Activated T-cell treated with anti-CD3 and anti-CD28 coated beads, Interleukin-2, amount 50 U/mL, for 48 hours (primary cell): Measurements from ENCODE around the gene RNPEPL1.

Source experiments
- DNase-seq, 2 experiments: peaks; one replicate each; pipeline ENCODE4 v3.0.0-alpha.2; 2020

Gene RNPEPL1

DNA sequence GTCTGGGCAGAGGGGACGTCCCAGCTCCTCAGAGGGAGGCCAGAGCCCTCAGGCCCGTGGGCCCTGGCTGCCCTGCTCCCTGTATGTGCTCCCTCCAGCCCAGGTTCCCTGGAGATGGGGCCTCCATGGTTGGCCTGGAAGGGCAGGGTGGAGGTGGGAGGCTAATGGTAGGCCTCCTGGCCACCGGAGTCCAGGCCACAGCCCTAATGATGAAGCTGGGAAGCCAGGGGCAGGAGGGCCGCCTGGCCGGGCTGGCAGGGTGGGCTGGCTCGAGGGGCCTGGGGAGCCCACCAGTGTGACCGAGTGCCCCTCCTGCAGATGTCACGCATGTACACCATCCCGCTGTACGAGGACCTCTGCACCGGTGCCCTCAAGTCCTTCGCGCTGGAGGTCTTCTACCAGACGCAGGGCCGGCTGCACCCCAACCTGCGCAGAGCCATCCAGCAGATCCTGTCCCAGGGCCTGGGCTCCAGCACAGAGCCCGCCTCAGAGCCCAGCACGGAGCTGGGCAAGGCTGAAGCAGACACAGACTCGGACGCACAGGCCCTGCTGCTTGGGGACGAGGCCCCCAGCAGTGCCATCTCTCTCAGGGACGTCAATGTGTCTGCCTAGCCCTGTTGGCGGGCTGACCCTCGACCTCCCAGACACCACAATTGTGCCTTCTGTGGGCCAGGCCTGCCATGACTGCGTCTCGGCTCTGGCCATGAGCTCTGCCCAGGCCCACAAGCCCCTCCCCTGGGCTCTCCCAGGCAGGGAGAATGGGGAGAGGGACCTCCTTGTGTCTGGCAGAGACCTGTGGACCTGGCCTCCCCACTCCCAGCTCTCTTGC lies 9.2 kb downstream of the RNPEPL1 start:
- DNase-seq = no peak

DNA sequence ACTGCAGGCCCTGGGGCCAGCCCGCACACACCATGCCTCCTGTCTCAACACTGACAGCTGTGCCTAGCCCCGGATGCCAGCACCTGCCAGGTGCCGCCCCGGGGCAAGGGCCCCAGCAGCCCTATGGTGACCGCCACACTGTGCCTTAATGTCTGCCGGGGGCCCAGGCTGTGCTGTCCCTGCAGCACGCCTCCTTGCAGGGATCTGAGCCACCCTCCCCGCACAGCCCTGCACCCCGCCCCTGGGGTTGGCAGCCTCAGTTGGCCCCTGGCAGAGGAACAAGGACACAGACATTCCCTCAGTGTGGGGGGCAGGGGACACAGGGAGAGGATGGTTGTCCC lies 9.8 kb downstream of the RNPEPL1 start:
- no peak for DNase-seq

DNA sequence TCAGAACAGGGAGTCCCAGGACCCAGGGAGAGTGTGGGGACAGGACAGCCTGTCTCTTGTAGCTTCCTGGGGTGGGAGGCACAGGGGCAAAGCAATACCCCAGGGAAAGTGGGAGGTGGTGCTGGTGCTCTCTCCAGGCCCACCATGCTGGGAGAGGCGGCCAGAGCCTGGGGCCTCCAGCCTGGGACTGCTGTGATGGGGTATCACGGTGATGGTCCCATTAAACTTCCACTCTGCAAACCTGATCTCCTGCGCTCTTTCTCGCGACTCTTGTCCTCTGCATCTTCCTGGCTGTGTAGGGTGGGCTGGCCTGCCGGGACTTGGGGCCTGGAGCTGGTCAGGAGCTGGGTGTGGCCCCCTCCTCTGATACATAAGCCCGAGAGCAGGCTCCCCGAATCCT lies 10.2 kb downstream of the RNPEPL1 start:
- no peak for DNase-seq

DNA sequence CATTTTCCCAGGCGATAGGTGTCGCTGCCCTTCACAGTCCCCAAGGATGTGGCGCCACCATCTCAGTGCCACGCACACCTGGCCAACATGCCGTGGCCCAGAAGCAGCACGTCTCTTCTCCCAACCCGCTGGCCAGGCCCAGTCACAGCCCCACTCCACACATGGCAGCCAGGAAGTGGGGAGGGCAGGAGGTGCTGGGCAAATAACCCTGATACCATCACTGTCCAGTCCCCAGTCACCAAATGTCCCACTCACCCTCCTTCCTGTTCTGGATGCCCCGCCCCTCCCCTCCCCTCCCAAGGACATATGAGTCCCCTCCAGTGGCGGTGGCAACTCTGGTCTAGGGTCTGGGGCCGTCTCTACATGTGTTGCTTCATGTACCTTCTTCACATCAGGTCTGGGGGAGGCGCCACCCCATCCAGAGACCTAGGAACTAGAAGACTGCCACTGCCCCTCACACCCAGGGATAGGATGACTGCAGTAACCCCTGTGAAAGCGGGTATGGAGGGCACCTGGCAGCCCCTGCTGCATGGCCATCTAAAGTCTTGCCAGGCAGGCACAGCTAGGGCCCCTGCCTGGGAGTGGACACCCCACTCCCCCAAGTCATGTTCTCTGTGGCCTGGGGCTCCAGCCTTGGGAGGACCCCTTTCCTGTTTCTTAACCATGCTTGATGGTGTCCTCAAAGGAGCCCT lies 10.9 kb downstream of the RNPEPL1 start:
- no peak for DNase-seq

DNA sequence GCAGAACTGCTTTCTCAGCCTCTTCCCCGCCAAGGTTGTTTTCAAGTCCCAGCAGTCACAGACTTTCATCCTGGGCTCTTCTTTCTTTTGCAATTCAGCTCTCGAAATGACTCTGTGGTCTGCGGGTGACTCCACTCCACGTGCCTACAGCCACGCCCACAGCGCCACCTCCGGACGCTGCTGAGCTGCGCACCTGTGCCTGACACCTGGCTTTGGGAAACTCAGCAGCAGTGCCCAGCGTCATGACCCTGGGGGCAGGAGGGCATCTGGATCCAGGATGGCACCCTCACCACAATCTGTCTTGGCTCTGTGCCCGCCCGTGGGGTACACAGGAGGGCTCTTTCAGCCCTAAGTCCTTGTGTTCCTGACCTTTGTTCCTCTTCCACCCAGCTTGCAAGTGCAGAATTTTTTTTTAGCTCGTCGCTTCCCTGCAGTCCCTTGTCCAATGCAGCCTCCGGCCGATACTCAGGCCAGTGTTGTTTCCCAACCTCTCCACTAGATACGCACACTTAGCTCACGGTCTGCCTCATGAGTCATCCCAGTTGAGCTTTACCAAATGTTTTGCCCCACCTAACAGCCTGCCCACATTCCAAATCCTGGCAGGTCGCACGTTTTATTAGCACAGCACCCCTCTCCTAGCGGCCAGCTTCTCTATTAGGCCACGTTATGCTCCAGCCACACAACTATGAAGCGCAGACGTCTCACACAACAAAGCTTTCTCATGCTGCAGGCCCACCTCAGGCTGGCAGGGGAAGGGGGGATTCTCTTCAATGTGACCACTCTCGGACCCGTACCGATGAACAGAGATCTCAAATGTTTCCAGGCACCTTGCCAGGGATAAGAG lies 11.7 kb downstream of the RNPEPL1 start:
- peak; percentile 77 to 84 for DNase-seq

DNA sequence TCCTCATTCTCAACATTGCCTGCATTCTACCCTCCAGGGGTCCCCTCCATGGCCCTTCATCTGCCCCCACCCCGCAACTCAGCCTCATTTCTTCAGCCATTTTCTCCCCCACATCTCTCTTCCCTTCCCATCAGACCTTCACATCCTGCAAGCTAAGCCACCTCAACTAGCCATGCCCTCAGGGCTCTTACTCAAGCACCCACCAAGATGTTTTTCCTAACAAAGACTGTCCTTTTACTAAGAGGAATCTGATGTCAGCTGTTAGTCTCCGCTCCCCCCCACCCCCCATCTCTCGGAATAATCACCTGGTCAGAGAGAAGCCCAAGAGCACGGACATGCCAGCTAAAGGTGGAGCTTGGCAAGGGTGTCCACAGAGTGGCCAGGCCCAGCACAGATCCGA lies 13.5 kb downstream of the RNPEPL1 start:
- no peak for DNase-seq

DNA sequence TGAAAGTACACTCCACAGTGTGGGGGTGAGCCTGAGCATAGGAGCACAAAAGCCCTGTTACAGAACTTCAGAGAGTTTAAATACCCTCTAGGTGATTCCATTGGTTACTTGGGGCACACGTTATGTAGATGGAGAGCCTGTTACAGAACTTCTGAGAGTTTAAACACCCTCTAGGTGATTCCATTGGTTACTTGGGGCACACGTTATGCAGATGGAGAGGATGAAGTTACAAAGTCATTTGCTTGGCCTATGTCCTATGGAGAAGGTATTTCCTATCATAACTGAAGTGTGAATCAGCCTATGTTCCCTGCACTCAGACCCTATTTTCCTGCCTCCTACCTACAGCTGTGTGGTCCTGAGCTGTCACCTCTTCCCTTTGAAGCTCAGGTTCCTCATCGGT lies 14.5 kb downstream of the RNPEPL1 start:
- DNase-seq = no peak

DNA sequence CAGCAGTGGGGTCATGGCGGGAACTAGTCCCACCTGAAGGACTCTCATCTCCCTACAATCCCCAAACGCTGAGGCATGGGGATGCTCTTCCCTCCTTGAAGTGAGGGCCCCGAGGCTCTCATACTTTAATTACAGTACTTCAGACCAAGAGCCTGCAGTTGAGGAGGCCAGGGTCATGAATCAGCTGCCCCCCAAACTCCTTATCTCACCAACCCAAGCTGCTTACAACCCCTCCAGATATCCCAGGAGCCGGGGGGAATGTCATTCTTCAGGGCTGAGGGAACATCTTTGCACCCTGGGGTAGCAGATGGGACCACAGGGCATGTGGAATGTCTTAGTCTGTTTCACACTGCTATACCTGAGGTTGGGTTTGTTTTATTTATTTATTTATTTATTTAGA lies 15.5 kb downstream of the RNPEPL1 start:
- DNase-seq = no peak

DNA sequence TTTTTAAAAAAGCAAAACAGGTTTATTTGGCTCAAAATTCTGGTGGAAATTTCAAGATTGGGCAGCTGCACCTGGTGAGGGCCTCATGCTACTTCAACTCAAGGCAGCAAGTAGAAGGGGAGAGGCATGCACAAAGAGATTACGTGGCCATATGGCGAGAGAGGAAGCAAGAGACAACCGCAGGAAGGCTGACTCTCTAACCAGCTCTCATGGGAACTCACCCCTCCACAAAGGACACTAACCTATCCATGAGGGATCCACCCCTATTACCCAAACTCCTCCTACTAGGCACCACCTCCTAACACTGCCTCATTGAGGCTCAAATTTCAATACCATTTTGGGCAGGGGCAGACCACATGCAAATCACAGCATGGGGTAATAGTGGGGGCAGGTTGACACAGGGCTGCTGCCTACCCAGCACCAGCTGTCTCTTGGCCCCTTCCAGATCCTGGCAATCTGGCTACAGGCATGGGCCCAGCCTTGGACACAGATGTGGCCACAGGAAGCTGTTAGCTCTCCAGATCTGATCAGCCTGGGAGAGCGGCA lies 16.3 kb downstream of the RNPEPL1 start:
- no peak for DNase-seq

DNA sequence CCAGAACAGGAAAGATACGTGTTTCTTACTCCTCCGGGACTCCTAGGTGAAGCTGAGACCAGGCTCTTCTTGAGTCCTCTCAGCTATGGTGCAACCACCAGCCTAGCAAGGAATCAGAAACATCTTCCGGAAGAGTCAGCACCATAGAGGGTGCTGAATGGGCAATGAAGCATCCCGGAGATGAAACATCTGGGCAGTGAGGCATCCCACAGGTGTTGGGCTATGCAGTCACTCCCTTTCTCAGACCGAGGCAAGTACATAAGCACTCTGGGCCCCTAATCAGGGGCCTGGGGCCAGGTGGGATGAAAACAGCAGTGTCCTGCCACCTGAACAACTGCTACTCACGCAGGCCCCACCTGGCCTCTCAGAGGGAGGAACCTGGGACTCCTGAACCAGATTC lies 16.8 kb downstream of the RNPEPL1 start:
- no peak for DNase-seq

DNA sequence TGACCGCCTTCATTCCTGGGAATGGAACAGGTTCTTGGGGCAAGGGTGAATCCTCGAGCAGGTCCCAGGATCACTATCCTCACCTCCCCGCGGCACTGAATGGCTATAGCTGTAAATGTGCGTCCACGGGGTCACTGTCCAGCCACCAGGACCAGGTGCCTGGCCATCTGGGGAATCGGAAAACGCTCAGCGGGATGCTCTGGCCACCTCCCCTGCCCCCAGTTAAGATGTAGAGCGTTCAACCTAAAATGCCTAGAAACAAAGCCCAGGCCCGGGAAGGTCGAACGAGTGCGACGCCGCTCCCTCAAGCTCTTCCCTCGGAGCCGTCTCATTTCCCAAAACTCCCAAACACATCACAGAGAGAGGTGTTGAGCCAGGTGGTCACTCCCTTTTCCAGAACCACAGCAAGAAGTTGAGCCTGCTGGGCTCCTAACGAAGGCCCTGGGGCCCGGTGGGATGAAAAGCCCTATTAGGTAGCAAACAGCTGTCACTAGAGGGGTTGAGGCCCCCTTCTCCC lies 17.5 kb downstream of the RNPEPL1 start:
- no peak for DNase-seq

DNA sequence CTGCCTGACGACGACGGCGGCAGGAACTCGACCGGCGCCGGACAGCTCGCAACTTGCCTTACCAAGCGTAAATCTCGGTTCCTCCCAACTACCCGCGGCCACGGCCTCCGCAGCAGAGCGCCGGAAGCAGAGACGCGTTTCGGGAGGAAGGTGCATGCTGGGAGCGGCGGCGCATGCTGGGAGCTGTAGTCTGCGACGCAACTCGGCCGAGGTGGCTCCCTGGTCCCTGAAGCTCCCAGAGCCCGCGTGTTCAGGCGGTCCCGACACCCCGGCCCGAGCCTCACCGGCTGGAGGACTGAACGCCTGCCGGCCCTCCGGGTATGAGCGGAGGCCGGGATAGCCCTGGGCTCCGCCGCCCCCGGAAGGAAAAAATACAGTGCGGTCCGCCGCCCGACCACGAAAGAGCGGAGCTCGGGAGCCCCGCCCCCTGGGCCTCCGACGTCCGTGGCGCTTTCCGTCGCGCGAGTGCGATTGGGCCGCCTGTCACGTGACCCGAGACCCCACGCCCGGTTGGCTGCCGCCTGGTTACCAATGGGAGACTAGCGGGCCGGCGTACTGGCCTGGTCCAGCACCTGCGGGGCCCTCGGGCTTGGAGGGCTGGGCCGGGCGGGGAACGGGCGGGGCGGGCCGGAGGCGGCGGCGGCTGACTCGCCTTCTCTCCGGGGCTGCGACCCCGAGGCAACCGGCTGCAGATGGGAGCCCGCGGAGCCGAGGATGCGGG lies 18.1 kb downstream of the RNPEPL1 start, which contains the start of gene CAPN10:
TSS of gene CAPN10 (plus strand) at position 537 of the 721 bp plus-strand sequence. CDS start at position 715, 178 bp downstream.
- DNase-seq = peak; percentile 96 to 97

DNA sequence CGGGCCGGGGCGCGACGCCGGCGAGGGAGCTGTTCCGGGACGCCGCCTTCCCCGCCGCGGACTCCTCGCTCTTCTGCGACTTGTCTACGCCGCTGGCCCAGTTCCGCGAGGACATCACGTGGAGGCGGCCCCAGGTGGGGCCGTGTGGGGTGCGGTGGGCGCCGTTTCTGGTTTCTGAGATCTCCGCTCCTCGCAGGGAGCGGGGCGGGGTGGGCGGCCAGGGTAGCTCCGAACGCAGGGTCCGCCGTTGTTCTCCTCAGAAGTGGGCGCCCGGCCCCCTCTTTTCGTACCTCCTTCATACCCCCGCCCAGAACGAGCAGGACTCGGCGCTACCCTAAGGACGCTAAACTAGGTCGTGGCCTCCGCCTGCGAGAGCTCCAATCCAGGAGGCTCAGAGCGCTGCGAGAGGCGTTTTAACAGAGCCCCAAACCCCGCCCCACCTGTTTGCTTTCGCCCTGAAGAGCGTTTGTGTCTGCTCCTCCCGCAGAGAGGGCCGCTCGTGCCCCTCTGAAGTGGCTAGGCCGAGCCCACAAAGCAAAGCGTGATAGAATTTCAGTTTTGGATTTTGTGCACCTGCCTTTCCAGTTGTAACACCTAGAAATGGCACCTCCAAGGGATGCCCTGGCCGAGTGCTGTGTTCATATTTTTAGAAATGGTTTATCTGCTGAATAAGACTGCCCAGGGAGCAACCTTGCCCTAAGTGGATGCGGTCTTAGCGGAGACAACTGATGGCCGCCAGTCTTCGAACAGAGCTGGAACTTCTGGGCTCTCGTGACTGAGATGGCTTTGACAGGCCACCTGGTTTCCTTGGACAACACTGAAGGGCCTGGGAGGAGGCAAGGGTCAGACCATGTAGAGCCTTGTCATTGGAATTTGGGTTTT lies 18.9 kb downstream of the RNPEPL1 start:
- peak; percentile 70 to 75 for DNase-seq

DNA sequence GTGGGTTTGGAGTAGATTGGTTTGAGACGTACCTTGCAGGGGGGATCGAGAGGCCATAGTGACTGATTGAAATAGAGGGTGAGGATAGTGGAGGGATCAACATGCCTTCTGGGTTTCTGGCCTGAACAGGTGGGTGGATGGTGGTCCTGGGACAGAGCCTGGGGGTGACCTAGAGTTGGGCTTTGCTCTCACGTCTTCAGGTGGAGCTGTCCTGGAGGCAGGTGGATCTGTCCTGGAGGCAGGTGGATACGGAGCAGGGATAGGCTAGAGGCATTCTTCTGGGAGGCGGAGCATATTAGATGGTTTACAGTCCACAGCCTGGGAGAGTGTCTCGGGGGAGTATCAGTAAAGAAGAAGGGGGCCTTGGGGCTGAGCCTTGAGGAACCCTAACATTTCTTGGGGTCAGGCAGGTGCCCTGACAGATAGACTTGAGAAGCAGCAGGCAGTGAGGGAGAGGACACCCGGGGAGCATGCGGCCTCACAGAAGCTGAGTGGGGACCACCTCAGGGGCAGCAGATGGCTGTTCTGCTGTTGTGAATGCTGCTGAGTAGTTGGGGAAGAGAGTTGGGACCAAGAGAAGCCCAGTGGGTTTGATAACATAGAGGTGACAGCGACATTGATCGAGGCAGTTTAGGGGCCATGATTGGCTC lies 19.8 kb downstream of the RNPEPL1 start:
- DNase-seq = no peak

DNA sequence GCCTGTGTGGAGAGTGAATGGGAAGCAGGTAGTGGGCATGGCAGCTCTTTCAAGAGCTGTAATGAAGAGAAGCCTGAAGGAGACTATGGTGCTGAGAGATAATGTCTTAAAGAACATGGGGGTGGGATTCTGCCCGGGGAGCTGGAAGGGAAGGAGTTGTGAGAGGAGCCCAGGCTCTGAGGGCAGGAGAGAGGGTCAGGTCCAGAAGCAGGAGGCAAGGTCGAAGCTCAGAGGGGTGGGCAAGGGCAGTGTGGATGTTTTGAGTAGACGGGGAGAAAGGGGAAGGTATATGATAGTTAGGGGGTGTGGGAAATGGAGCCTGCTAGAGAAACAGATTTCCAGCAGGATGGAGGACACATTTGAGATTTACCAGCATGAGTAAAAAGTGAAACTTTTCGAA lies 20.4 kb downstream of the RNPEPL1 start:
- DNase-seq = no peak

DNA sequence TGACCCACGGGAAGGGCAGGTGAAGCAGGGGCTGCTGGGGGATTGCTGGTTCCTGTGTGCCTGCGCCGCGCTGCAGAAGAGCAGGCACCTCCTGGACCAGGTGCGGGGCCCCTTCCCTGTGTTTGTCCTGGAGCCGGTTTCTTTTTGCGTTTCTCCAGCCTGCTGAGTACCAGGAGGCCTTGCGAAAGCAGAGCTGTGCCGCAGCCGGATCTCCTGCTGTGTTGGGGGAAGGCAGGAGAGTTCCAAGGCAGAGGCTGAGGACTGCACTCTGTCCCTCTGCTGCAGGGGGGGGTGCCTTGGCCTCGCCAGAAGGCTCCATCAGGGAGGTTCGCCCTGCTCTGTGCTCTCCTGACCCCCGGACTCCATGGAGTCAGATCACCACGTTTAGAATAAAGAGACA lies 21.1 kb downstream of the RNPEPL1 start:
- no peak for DNase-seq

DNA sequence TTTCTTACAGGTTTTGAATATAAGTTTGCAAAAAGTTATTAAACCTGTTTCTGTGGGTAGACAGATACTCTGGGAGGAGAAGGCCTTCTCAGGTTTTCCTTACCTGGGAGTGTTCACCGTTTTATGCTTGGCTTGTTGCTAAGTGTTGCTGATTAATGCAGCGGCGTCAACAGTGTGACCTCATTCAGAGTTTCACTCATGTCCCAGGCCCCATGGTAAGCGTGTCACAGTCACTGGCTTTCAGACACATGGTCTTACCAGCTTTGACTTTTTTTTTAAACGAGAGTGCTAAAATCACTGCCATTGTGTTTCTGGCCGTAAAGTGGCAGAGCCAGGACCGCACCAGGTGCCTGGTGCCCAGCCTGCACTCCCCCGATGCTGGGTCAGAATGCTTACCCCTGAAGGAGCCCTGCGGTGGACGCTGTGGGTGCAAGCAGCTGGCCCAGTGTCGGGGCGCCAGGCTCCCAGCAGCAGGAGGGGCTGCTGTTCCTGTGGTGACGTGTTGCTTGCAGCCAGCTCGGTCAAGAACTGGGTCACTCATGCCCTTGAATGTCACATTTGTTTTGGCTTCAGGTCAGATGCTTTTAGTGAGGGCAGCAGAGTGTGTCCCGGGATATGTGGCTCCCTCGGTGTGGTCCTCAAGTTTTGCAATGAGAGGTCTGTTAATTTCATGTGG lies 21.7 kb downstream of the RNPEPL1 start:
- DNase-seq = no peak

DNA sequence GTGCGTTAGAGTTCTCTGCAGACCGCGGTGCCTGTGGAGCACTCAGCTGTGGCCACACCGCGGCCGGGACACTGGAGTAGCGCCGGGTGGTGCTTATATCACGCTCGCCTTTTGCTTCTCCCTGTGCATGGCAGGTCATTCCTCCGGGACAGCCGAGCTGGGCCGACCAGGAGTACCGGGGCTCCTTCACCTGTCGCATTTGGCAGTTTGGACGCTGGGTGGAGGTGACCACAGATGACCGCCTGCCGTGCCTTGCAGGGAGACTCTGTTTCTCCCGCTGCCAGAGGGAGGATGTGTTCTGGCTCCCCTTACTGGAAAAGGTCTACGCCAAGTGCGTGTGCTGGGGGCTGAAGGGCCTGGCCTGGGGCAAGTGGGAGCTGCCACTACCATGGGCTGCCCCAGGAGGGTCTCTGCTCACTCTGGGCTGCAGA lies 22.4 kb downstream of the RNPEPL1 start:
- DNase-seq = no peak

DNA sequence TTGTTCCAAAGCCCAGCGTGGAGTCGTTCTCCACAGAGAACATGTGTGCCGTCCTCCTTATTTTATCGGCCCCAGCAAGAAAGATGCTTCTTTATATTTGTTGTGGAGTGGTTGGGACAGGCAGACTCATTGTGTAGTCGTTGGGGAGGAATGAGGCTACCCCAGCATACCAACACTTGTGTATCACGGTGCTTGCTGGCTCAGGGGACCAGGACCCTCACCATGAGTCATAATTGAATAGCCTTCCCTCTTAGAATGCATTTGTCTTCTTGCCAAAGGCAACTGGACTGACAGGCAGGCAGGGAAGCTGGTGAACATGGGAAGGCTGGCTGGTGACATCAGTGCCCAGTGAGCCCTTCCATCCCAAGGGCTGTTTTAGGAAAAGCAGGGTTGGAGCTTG lies 22.9 kb downstream of the RNPEPL1 start:
- DNase-seq = no peak

DNA sequence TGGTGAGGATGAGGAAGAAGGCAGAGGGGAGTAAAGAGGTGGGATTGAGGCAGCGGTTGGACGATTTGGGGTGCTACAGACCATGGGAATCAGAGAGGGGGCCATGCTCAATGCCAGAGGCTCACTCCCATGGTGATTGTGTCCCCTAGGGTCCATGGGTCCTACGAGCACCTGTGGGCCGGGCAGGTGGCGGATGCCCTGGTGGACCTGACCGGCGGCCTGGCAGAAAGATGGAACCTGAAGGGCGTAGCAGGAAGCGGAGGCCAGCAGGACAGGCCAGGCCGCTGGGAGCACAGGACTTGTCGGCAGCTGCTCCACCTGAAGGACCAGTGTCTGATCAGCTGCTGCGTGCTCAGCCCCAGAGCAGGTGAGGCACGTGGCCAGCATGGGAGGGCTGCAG lies 23.5 kb downstream of the RNPEPL1 start:
- DNase-seq = no peak
